Tibial nerve (tissue), 3 donors: ENCODE measurements around the gene UGT1A1.

Experiments
- CTCF ChIP-seq, 5 experiments: fragments of 200-600 bp in 3 of 5; fragments of 450-650 bp in 2 of 5; sonication (generic) in 3 of 5; IDR thresholded peaks; one replicate each; pipeline ENCODE4 v1.5.1; 2016 to 2019; ENCODE audit warnings: antibody characterized with exemption in 5 of 5, mild to moderate bottlenecking in 3 of 5, moderate library complexity in 2 of 5
- POLR2A ChIP-seq, 2 donors: fragments of 450-650 bp; IDR thresholded peaks; one replicate each; pipeline ENCODE4 v1.6.1; 2017; ENCODE audit warnings: antibody characterized with exemption in 2 of 2, mild to moderate bottlenecking in 2 of 2, moderate library complexity in 2 of 2

- no peak for TF ChIP-seq CTCF (IDR thresholded peaks at IDR 0.05)
- no peak for TF ChIP-seq POLR2A (IDR thresholded peaks at IDR 0.05)
Observed at GRCh38 chr2:233807215-233807865, 47.3 kb downstream of the UGT1A1 start.
